HepG2 (cell line): ENCODE measurements around the gene BEGAIN. TPM values are rescaled to one million over a fixed set of nuclear protein-coding genes. Genes with fewer than 3 reads are reported as not detected.

Source experiments
- FOSL2 ChIP-seq: sonication (generic); formaldehyde crosslinking; IDR thresholded peaks from 2 replicates; pipeline ENCODE4 v1.4.0; 2020; ENCODE audit warnings: missing genetic modification reagents
- HIVEP1 ChIP-seq: sonication (generic); formaldehyde crosslinking; IDR thresholded peaks from 2 replicates; pipeline ENCODE4 v1.4.0; 2020; ENCODE audit warnings: mild to moderate bottlenecking, missing genetic modification reagents
- PLRG1 ChIP-seq: fragments of 450-650 bp; conservative IDR thresholded peaks from 2 replicates; pipeline ENCODE4 v1.6.1; 2016
- PRMT3 ChIP-seq: sonication (generic); formaldehyde crosslinking; IDR thresholded peaks from 2 replicates; pipeline ENCODE4 v1.8.1; 2022; ENCODE audit warnings: low read depth, mild to moderate bottlenecking, moderate library complexity, missing genetic modification reagents, borderline replicate concordance
- SMAD1 ChIP-seq: sonication (generic); formaldehyde crosslinking; IDR thresholded peaks from 2 replicates; pipeline ENCODE4 v1.4.0; 2020; ENCODE audit warnings: missing genetic modification reagents, low read depth, mild to moderate bottlenecking, borderline replicate concordance
- SOX13 ChIP-seq, 3 experiments: fragments of 450-650 bp in 1 of 3; sonication (generic) in 1 of 3; formaldehyde crosslinking in 1 of 3; IDR thresholded peaks in 2 of 3; conservative IDR thresholded peaks in 1 of 3; 2 replicates each; pipeline versions ENCODE4 v1.5.0 to v1.6.1; 2016 to 2020; ENCODE audit warnings: antibody characterized with exemption in 1 of 3, mild to moderate bottlenecking in 1 of 3, missing compliant biosample characterization in 1 of 3, missing genetic modification reagents in 1 of 3, moderate library complexity in 1 of 3
- SP1 ChIP-seq, 2 experiments: fragments of 450-650 bp in 1 of 2; sonication (generic) in 1 of 2; formaldehyde crosslinking in 1 of 2; IDR thresholded peaks; 2 replicates each; pipeline versions ENCODE4 v1.4.0 to v1.6.1; 2016 to 2020; ENCODE audit warnings: missing genetic modification reagents in 1 of 2
- SPEN ChIP-seq: sonication (generic); formaldehyde crosslinking; IDR thresholded peaks from 2 replicates; pipeline ENCODE4 v1.5.1; 2020; ENCODE audit warnings: low read depth, mild to moderate bottlenecking, missing genetic modification reagents
- TOE1 ChIP-seq: sonication (generic); formaldehyde crosslinking; IDR thresholded peaks from 2 replicates; pipeline ENCODE4 v1.4.0; 2020; ENCODE audit warnings: mild to moderate bottlenecking, missing genetic modification reagents
- ZNF616 ChIP-seq: sonication (generic); formaldehyde crosslinking; IDR thresholded peaks from 2 replicates; pipeline ENCODE4 v1.5.0; 2020; ENCODE audit warnings: low read depth, mild to moderate bottlenecking, missing genetic modification reagents
- polyA plus RNA-seq, 8 experiments: library from polyadenylated mRNA; depleted of rRNA in 3 of 8; stranded (reverse) in 7 of 8; unstranded in 1 of 8; fragments of >200 nt; fragmentation: Illumina TruSeq in 4 of 8; extraction: Trizol in 4 of 8; gene quantifications; 2 replicates each; pipeline versions ENCODE4 v1.2.1 to v1.2.3, GENCODE V29; 2011 to 2016; ENCODE audit warnings: low read depth in 4 of 8, missing spikeins in 1 of 8, mixed read lengths in 1 of 8; ENCODE audit not compliant: insufficient read depth in 1 of 8
- total RNA-seq, 5 experiments: library from RNA; depleted of rRNA; stranded (reverse); fragments of >200 nt; fragmentation: Illumina TruSeq; extraction: Trizol; gene quantifications; 2 replicates each; pipeline ENCODE4 v1.2.3, GENCODE V29; 2016; ENCODE audit warnings: low read depth in 1 of 5
- TF ChIP-seq, protein P1 (sequence below): sonication (generic); formaldehyde crosslinking; conservative IDR thresholded peaks from 2 replicates; pipeline ENCODE4 v1.4.0; 2020; ENCODE audit warnings: missing genetic modification reagents
- TF ChIP-seq, protein P2 (sequence below): sonication (generic); formaldehyde crosslinking; IDR thresholded peaks from 2 replicates; pipeline ENCODE4 v1.4.0; 2020; ENCODE audit warnings: missing genetic modification reagents, mild to moderate bottlenecking, borderline replicate concordance
- TF ChIP-seq, protein P3 (sequence below): sonication (generic); formaldehyde crosslinking; IDR thresholded peaks from 2 replicates; pipeline ENCODE4 v1.5.0; 2020; ENCODE audit warnings: mild to moderate bottlenecking, missing genetic modification reagents, borderline replicate concordance
- TF ChIP-seq, protein P4 (sequence below): sonication (generic); formaldehyde crosslinking; IDR thresholded peaks from 2 replicates; pipeline ENCODE4 v1.4.0; 2020; ENCODE audit warnings: mild to moderate bottlenecking, missing genetic modification reagents
- TF ChIP-seq, protein P5 (sequence below): IDR thresholded peaks from 2 replicates; pipeline ENCODE4 v1.6.1; 2016; ENCODE audit warnings: missing genetic modification reagents, missing compliant biosample characterization
- TF ChIP-seq, protein P6 (sequence below): sonication (generic); formaldehyde crosslinking; IDR thresholded peaks from 2 replicates; pipeline ENCODE4 v1.8.1; 2023; ENCODE audit warnings: missing genetic modification reagents, mild to moderate bottlenecking, borderline replicate concordance

BEGAIN gene
- total and polyA plus RNA-seq, 2 of the 13 experiments (the other 11 are each of a cell fraction or from before 2014, with no cell fraction given), result not detected

DNA sequence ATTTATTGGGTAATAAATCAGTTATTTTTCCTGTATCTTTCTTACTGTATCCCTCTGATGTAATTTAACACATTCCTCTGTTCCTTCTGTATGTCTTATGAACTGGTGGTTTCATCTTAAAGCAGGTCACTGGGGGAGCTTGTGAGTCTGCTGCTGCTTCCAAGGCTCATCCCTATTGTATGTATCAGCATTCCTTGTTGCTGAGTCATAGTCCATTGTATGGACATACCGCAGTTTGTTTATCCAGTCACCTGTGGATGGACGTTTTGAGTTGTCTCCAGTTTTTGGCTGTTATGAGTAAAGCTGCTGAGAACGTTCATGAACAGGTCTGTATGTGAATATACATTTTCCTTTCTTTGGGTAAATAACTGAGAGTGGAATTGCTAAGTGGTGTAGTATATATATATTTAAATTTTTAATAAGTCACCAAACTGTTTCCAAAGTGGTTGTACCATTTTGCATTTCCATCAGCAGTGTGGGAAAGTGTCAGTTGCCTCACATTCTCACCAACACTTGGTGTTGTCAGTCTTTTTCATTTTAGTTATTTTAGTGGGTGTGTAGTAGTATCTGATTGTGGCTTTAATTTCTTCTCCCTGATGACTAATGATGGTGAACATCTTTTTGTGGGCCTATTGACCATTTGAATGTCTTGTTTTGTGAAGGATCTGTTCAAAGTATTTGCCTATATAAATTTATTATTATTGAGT, 82.7 kb downstream of the BEGAIN start (continued):
- TF ChIP-seq SPEN (CRISPR knock-in tag) (no peak), SMAD1 (CRISPR knock-in tag) (no peak), ZNF616 (CRISPR knock-in tag) (no peak), PLRG1 (no peak), SP1 (IDR thresholded peaks at IDR 0.05) (no peak), SP1 (CRISPR knock-in tag; IDR thresholded peaks at IDR 0.05) (no peak), PRMT3 (CRISPR knock-in tag) (no peak), FOSL2 (CRISPR knock-in tag) (peak; percentile 83), SOX13 (IDR thresholded peaks at IDR 0.05) (no peak), SOX13 (CRISPR knock-in tag; conservative IDR thresholded peaks at IDR 0.05 in 1 of 2, IDR thresholded peaks at IDR 0.05 in 1 of 2) (0 out of 4 replicates have a peak, but pooled peaks of 1 of the 2 experiments have one; percentile 14), TOE1 (CRISPR knock-in tag) (no peak), HIVEP1 (no peak)
- TF ChIP-seq, protein P1, sequence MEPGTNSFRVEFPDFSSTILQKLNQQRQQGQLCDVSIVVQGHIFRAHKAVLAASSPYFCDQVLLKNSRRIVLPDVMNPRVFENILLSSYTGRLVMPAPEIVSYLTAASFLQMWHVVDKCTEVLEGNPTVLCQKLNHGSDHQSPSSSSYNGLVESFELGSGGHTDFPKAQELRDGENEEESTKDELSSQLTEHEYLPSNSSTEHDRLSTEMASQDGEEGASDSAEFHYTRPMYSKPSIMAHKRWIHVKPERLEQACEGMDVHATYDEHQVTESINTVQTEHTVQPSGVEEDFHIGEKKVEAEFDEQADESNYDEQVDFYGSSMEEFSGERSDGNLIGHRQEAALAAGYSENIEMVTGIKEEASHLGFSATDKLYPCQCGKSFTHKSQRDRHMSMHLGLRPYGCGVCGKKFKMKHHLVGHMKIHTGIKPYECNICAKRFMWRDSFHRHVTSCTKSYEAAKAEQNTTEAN (CRISPR knock-in tag), result no peak
- TF ChIP-seq, protein P2, sequence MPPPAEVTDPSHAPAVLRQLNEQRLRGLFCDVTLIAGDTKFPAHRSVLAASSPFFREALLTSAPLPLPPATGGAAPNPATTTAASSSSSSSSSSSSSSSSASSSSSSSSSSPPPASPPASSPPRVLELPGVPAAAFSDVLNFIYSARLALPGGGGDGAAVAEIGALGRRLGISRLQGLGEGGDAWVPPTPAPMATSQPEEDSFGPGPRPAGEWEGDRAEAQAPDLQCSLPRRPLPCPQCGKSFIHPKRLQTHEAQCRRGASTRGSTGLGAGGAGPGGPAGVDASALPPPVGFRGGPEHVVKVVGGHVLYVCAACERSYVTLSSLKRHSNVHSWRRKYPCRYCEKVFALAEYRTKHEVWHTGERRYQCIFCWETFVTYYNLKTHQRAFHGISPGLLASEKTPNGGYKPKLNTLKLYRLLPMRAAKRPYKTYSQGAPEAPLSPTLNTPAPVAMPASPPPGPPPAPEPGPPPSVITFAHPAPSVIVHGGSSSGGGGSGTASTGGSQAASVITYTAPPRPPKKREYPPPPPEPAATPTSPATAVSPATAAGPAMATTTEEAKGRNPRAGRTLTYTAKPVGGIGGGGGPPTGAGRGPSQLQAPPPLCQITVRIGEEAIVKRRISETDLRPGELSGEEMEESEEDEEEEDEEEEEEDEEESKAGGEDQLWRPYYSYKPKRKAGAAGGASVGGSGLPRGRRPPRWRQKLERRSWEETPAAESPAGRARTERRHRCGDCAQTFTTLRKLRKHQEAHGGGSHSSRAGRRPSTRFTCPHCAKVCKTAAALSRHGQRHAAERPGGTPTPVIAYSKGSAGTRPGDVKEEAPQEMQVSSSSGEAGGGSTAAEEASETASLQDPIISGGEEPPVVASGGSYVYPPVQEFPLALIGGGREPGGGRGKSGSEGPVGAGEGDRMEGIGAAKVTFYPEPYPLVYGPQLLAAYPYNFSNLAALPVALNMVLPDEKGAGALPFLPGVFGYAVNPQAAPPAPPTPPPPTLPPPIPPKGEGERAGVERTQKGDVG (CRISPR knock-in tag), result no peak
- TF ChIP-seq, protein P3, sequence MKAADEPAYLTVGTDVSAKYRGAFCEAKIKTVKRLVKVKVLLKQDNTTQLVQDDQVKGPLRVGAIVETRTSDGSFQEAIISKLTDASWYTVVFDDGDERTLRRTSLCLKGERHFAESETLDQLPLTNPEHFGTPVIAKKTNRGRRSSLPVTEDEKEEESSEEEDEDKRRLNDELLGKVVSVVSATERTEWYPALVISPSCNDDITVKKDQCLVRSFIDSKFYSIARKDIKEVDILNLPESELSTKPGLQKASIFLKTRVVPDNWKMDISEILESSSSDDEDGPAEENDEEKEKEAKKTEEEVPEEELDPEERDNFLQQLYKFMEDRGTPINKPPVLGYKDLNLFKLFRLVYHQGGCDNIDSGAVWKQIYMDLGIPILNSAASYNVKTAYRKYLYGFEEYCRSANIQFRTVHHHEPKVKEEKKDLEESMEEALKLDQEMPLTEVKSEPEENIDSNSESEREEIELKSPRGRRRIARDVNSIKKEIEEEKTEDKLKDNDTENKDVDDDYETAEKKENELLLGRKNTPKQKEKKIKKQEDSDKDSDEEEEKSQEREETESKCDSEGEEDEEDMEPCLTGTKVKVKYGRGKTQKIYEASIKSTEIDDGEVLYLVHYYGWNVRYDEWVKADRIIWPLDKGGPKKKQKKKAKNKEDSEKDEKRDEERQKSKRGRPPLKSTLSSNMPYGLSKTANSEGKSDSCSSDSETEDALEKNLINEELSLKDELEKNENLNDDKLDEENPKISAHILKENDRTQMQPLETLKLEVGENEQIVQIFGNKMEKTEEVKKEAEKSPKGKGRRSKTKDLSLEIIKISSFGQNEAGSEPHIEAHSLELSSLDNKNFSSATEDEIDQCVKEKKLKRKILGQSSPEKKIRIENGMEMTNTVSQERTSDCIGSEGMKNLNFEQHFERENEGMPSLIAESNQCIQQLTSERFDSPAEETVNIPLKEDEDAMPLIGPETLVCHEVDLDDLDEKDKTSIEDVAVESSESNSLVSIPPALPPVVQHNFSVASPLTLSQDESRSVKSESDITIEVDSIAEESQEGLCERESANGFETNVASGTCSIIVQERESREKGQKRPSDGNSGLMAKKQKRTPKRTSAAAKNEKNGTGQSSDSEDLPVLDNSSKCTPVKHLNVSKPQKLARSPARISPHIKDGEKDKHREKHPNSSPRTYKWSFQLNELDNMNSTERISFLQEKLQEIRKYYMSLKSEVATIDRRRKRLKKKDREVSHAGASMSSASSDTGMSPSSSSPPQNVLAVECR (CRISPR knock-in tag), result no peak
- TF ChIP-seq, protein P4, sequence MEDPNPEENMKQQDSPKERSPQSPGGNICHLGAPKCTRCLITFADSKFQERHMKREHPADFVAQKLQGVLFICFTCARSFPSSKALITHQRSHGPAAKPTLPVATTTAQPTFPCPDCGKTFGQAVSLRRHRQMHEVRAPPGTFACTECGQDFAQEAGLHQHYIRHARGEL (CRISPR knock-in tag), result no peak
- TF ChIP-seq, protein P5, sequence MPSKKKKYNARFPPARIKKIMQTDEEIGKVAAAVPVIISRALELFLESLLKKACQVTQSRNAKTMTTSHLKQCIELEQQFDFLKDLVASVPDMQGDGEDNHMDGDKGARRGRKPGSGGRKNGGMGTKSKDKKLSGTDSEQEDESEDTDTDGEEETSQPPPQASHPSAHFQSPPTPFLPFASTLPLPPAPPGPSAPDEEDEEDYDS (CRISPR knock-in tag), result no peak
- TF ChIP-seq, protein P6, sequence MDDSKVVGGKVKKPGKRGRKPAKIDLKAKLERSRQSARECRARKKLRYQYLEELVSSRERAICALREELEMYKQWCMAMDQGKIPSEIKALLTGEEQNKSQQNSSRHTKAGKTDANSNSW (CRISPR knock-in tag), result no peak
